H1 (cell line): ENCODE measurements around the gene ATP6V0A4. TPM values are rescaled to one million over a fixed set of nuclear protein-coding genes. Genes with fewer than 3 reads are reported as not detected.

ENCODE experiments used
- EP300 ChIP-seq, 2 experiments: IDR thresholded peaks; 1 replicate in 1 of 2; 2 replicates in 1 of 2; pipeline ENCODE4 v1.6.1; 2011 to 2012; ENCODE audit warnings: low read depth in 2 of 2, low read length in 2 of 2, mild to moderate bottlenecking in 2 of 2, borderline replicate concordance in 1 of 2, inconsistent platforms in 1 of 2, moderate library complexity in 1 of 2
- SP1 ChIP-seq: IDR thresholded peaks from 2 replicates; pipeline ENCODE4 v1.6.1; 2011; ENCODE audit warnings: low read depth, low read length
- polyA plus RNA-seq, 7 experiments: library from polyadenylated mRNA; depleted of rRNA in 3 of 7; stranded (reverse) in 5 of 7; unstranded in 2 of 7; fragments of >200 nt in 5 of 7; fragments of 200-250 nt in 2 of 7; gene quantifications; 1 replicate in 5 of 7; 2 replicates in 1 of 7; 4 replicates in 1 of 7; pipeline versions ENCODE4 v1.2.1 to v1.2.3, GENCODE V29; 2011 to 2013; ENCODE audit warnings: missing spikeins in 2 of 7, mixed read lengths in 2 of 7
- total RNA-seq: library from RNA; stranded (reverse); fragmentation: NEBNext Ultra II Directional; extraction: Animal tissue kit (Norgen Biotek cat#: 25700); gene quantifications from 2 replicates; pipeline ENCODE4 v1.2.1, GENCODE V29; 2021

The ATP6V0A4 gene
- total and polyA plus RNA-seq, 2 of the 8 experiments (the other 6 are each of a cell fraction or from before 2014, with no cell fraction given): 0.47 to 1.6 TPM

DNA sequence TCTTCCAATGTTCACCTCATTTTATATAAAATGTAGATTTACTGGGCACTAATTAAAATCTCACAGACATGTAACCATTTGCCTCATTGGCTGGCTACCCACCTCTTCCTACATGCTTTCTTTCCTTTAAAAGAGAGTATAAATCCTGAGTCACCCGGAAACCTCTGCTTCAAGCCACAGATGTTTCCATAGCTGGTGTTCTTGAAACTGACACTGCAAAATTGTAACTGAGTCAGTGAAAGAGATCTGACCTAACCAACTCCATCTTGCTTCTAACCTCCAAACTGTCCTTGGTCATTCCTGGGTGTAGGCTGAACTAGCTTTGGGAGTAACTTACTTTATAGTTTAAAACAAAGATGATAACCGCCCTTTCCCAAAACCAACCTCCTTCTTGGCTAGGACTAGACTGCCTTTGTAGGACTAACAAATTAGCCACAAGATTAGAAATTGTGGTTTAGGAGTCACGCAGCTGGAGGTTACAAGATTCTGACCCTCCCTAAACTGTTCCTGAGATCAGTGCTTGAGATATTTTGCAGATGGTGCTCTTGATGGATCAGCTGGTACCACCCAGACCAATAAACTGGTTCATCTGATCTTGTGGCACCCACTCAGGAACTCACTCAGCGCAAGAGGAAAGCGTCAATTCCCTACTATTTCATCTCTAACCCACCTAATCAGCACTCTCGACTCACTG lies 130.3 kb downstream of the ATP6V0A4 start (continued):
- TF ChIP-seq EP300 (IDR thresholded peaks at IDR 0.05; ENCODE audit: borderline replicate concordance in 1 of 2, low read depth in 2 of 2, low read length in 2 of 2) (no peak), SP1 (no peak)
